GM12891 (cell line): ENCODE measurements around the gene MYO9B.

Source experiments
- POLR2A ChIP-seq: IDR thresholded peaks from 2 replicates; pipeline ENCODE4 v1.6.1; 2011; ENCODE audit warnings: low read depth, low read length, control low read depth
- POLR2AphosphoS5 ChIP-seq: IDR thresholded peaks from 2 replicates; pipeline ENCODE4 v1.6.1; 2011; ENCODE audit warnings: low read depth, low read length, control low read depth
- POU2F2 ChIP-seq: IDR thresholded peaks from 2 replicates; pipeline ENCODE4 v1.6.1; 2011; ENCODE audit warnings: low read depth, mild to moderate bottlenecking, control low read depth, low read length, moderate library complexity
- SPI1 ChIP-seq: IDR thresholded peaks from 2 replicates; pipeline ENCODE4 v1.6.1; 2011; ENCODE audit warnings: low read depth, low read length, control low read depth

- TF ChIP-seq SPI1 (no peak), POLR2A (no peak), POU2F2 (no peak), POLR2AphosphoS5 (no peak)
Measured at GRCh38 chr19:17236811-17237543, 161.4 kb downstream of the MYO9B start.
